Neural progenitor cell (in vitro differentiated cells): ENCODE data around the gene IL1R2. TPM values are rescaled to one million over a fixed set of nuclear protein-coding genes. Genes with fewer than 3 reads are reported as not detected.

Experiments used
- DNase-seq: peaks from one replicate; pipeline ENCODE4 v3.0.0-alpha.2; 2016; ENCODE audit warnings: low spot score
- H2AFZ ChIP-seq: fragments of 200-600 bp; sonication (generic); replicated peaks from 2 replicates; pipeline ENCODE4 v1.6.1; 2016; ENCODE audit warnings: antibody characterized with exemption
- H3F3A ChIP-seq: fragments of 200-600 bp; sonication (generic); 2 replicates; pipeline ENCODE4 v1.6.1; 2016; ENCODE audit warnings: antibody characterized with exemption, low read depth
- H3K27ac ChIP-seq: fragments of 200-600 bp; sonication (generic); 2 replicates; pipeline ENCODE4 v1.5.1; 2016; ENCODE audit warnings: mild to moderate bottlenecking
- H3K27me3 ChIP-seq: fragments of 200-600 bp; sonication (generic); 2 replicates; pipeline ENCODE4 v1.6.1; 2016; ENCODE audit warnings: mild to moderate bottlenecking, moderate library complexity
- H3K36me3 ChIP-seq: fragments of 200-600 bp; sonication (generic); 2 replicates; pipeline ENCODE4 v1.5.1; 2016
- H3K4me1 ChIP-seq: fragments of 200-600 bp; sonication (generic); 2 replicates; pipeline ENCODE4 v1.6.1; 2016; ENCODE audit warnings: mixed run types
- H3K4me2 ChIP-seq: fragments of 200-600 bp; sonication (generic); 2 replicates; pipeline ENCODE4 v1.6.1; 2016
- H3K4me3 ChIP-seq: fragments of 200-600 bp; sonication (generic); 2 replicates; pipeline ENCODE4 v1.5.1; 2016
- H3K79me2 ChIP-seq: fragments of 200-600 bp; sonication (generic); 2 replicates; pipeline ENCODE4 v1.6.1; 2016; ENCODE audit warnings: low read depth
- H3K9ac ChIP-seq: fragments of 200-600 bp; sonication (generic); 2 replicates; pipeline ENCODE4 v1.6.1; 2016
- H3K9me3 ChIP-seq: fragments of 200-600 bp; sonication (generic); 2 replicates; pipeline ENCODE4 v1.5.1; 2016; ENCODE audit warnings: low read depth
- H4K20me1 ChIP-seq: fragments of 200-600 bp; sonication (generic); 2 replicates; pipeline ENCODE4 v1.6.1; 2016; ENCODE audit warnings: low read depth
- H3K27ac Mint-ChIP-seq: 3 replicates; pipeline ENCODE4 v1.8.0; 2021; ENCODE audit warnings: mixed read lengths
- H3K27me3 Mint-ChIP-seq: 2 replicates; pipeline ENCODE4 v1.8.0; 2022; ENCODE audit warnings: low read depth, mild to moderate bottlenecking, inconsistent platforms, moderate library complexity, mixed read lengths; ENCODE audit not compliant: insufficient read depth
- H3K36me3 Mint-ChIP-seq: 3 replicates; pipeline ENCODE4 v1.8.0; 2021; ENCODE audit warnings: mixed read lengths
- H3K4me1 Mint-ChIP-seq: 3 replicates; pipeline ENCODE4 v1.8.0; 2021; ENCODE audit warnings: mixed read lengths
- H3K4me3 Mint-ChIP-seq: 3 replicates; pipeline ENCODE4 v1.8.0; 2021; ENCODE audit warnings: mild to moderate bottlenecking, moderate library complexity, mixed read lengths
- H3K9me3 Mint-ChIP-seq: 3 replicates; pipeline ENCODE4 v1.8.0; 2020; ENCODE audit warnings: mixed read lengths
- CTCF ChIP-seq: fragments of 200-600 bp; sonication (generic); IDR thresholded peaks from 2 replicates; pipeline ENCODE4 v1.5.1; 2017; ENCODE audit warnings: antibody characterized with exemption, mild to moderate bottlenecking
- EZH2 ChIP-seq: fragments of 200-600 bp; sonication (generic); IDR thresholded peaks from 2 replicates; pipeline ENCODE4 v1.6.1; 2017; ENCODE audit warnings: antibody characterized with exemption, mild to moderate bottlenecking, moderate library complexity
- EZH2phosphoT487 ChIP-seq: fragments of 200-600 bp; sonication (generic); IDR thresholded peaks from 2 replicates; pipeline ENCODE4 v1.6.1; 2017; ENCODE audit warnings: antibody characterized with exemption
- total RNA-seq: library from RNA; depleted of rRNA; stranded (reverse); fragments of >200 nt; gene quantifications from 2 replicates; pipeline ENCODE4 v1.2.3, GENCODE V29; 2015; ENCODE audit warnings: low replicate concordance

IL1R2 gene
- total RNA-seq, 1 donor from 2014 or later: not detected

- Mint-ChIP-seq H3K9me3 (no peaks in the 10 kb centered on the region), H3K4me1 (peaks cover 30% of the 10 kb centered on the region), H3K4me3 (no peak overlapping the region), H3K27ac (no peak overlapping the region), H3K36me3 (no peaks in the 10 kb centered on the region), H3K27me3 (peaks cover 10% of the 10 kb centered on the region)
- TF ChIP-seq CTCF (no peak), EZH2phosphoT487 (no peak), EZH2 (no peak)
- Histone ChIP-seq H3F3A (no peaks in the 10 kb centered on the region), H3K4me1 (peaks cover 7% of the 10 kb centered on the region), H2AFZ (no peak overlapping the region), H3K4me3 (no peak overlapping the region), H3K27me3 (no peaks in the 10 kb centered on the region), H4K20me1 (no peaks in the 10 kb centered on the region), H3K27ac (no peak overlapping the region), H3K4me2 (no peak overlapping the region), H3K36me3 (no peaks in the 10 kb centered on the region), H3K9me3 (no peaks in the 10 kb centered on the region), H3K79me2 (no peaks in the 10 kb centered on the region), H3K9ac (no peak overlapping the region)
- no peak for DNase-seq
These were observed 3.9 kb upstream of the IL1R2 start for GRCh38 chr2:101987832-101988231.

- H3K4me2 ChIP-seq: no peak overlapping the region
- TF ChIP-seq EZH2phosphoT487 (no peak), CTCF (no peak), EZH2 (no peak)
These were observed 3.2 kb upstream of the IL1R2 start for GRCh38 chr2:101988541-101988940.

GRCh38 chr2:101989740-101990460, 1.9 kb upstream of the IL1R2 start:
- Histone ChIP-seq H3K36me3 (no peaks in the 10 kb centered on the region), H3K27ac (no peak overlapping the region), H2AFZ (no peak overlapping the region), H3K9me3 (no peaks in the 10 kb centered on the region), H3K9ac (no peak overlapping the region), H4K20me1 (no peaks in the 10 kb centered on the region), H3K79me2 (no peaks in the 10 kb centered on the region), H3K4me3 (no peak overlapping the region), H3K27me3 (no peaks in the 10 kb centered on the region), H3K4me1 (no peaks in the 10 kb centered on the region), H3K4me2 (no peak overlapping the region), H3F3A (no peaks in the 10 kb centered on the region)
- no peak for DNase-seq
- TF ChIP-seq EZH2phosphoT487: no peak
- TF ChIP-seq CTCF: no peak
- TF ChIP-seq EZH2: no peak
- peaks cover 11% of the 10 kb centered on the region for H3K27me3 Mint-ChIP-seq
- H3K4me3 Mint-ChIP-seq: no peak overlapping the region
- H3K9me3 Mint-ChIP-seq: no peaks in the 10 kb centered on the region
- H3K27ac Mint-ChIP-seq: no peak overlapping the region
- peaks cover 10% of the 10 kb centered on the region for H3K4me1 Mint-ChIP-seq
- H3K36me3 Mint-ChIP-seq: no peaks in the 10 kb centered on the region

More at GRCh38 chr2:101988541-101988940, 3.2 kb upstream of the IL1R2 start:
- Histone ChIP-seq H3K79me2 (no peaks in the 10 kb centered on the region), H3K4me1 (peaks cover 1% of the 10 kb centered on the region), H3F3A (no peaks in the 10 kb centered on the region), H4K20me1 (no peaks in the 10 kb centered on the region), H3K9ac (no peak overlapping the region), H3K27me3 (no peaks in the 10 kb centered on the region), H3K4me3 (no peak overlapping the region), H3K27ac (no peak overlapping the region), H3K9me3 (no peaks in the 10 kb centered on the region), H2AFZ (no peak overlapping the region), H3K36me3 (no peaks in the 10 kb centered on the region)
- peaks cover 24% of the 10 kb centered on the region for H3K4me1 Mint-ChIP-seq
- H3K27me3 Mint-ChIP-seq: peaks cover 10% of the 10 kb centered on the region
- H3K27ac Mint-ChIP-seq: no peak overlapping the region
- no peaks in the 10 kb centered on the region for H3K36me3 Mint-ChIP-seq
- no peaks in the 10 kb centered on the region for H3K9me3 Mint-ChIP-seq
- H3K4me3 Mint-ChIP-seq: no peak overlapping the region
- DNase-seq: no peak
